Ovary (tissue), 3 donors: ENCODE results near the gene WBP2NL.

Experiments
- POLR2A ChIP-seq: fragments of 450-650 bp; IDR thresholded peaks from one replicate; pipeline ENCODE4 v1.6.1; 2017; ENCODE audit warnings: antibody characterized with exemption, mild to moderate bottlenecking, moderate library complexity
- TF ChIP-seq, protein P1 (sequence below), 3 donors: fragments of 450-650 bp in 2 of 3; fragments of 200-600 bp in 1 of 3; IDR thresholded peaks; one replicate each; pipeline versions ENCODE4 v1.5.1 to v1.8.0; 2016 to 2022; ENCODE audit warnings: antibody characterized with exemption in 3 of 3, mild to moderate bottlenecking in 1 of 3
- donor health status: DM: no; HTN: no; CAD: no.

- TF ChIP-seq, protein P1, sequence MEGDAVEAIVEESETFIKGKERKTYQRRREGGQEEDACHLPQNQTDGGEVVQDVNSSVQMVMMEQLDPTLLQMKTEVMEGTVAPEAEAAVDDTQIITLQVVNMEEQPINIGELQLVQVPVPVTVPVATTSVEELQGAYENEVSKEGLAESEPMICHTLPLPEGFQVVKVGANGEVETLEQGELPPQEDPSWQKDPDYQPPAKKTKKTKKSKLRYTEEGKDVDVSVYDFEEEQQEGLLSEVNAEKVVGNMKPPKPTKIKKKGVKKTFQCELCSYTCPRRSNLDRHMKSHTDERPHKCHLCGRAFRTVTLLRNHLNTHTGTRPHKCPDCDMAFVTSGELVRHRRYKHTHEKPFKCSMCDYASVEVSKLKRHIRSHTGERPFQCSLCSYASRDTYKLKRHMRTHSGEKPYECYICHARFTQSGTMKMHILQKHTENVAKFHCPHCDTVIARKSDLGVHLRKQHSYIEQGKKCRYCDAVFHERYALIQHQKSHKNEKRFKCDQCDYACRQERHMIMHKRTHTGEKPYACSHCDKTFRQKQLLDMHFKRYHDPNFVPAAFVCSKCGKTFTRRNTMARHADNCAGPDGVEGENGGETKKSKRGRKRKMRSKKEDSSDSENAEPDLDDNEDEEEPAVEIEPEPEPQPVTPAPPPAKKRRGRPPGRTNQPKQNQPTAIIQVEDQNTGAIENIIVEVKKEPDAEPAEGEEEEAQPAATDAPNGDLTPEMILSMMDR (IDR thresholded peaks at IDR 0.05): no peak
- TF ChIP-seq POLR2A: no peak
These were observed 15.7 kb upstream of the WBP2NL start for GRCh38 chr22:41982865-41983264.
